CD4-positive, alpha-beta T cell treated with Interleukin-2 at 100 ng/mL for 4 hours (primary cell): ENCODE results near the gene POLR3C.
A peak's percentile ranks its signal among the peaks of the same experiment; 100 is the strongest.
"Not testable (repeated sequence)": the region's sequence is repeated elsewhere in the genome, so short reads cannot be mapped to it uniquely, and the experiment has no call there.

ENCODE experiments used
- DNase-seq: peaks from one replicate; pipeline ENCODE4 v3.0.0-alpha.2; 2020; ENCODE audit warnings: low spot score

Gene POLR3C

GRCh38 chr1:145823565-145824498 is at the start of gene POLR3C, which contains the start of gene RNF115:
Gene POLR3C, plus strand, starts transcription at chr1:145824200. Its CDS starts 1,577 bp downstream, at chr1:145825777.
Gene RNF115, minus strand, starts transcription at chr1:145824095. Its CDS starts 222 bp downstream, at chr1:145823873.
- DNase-seq: peak; percentile 91

DNA sequence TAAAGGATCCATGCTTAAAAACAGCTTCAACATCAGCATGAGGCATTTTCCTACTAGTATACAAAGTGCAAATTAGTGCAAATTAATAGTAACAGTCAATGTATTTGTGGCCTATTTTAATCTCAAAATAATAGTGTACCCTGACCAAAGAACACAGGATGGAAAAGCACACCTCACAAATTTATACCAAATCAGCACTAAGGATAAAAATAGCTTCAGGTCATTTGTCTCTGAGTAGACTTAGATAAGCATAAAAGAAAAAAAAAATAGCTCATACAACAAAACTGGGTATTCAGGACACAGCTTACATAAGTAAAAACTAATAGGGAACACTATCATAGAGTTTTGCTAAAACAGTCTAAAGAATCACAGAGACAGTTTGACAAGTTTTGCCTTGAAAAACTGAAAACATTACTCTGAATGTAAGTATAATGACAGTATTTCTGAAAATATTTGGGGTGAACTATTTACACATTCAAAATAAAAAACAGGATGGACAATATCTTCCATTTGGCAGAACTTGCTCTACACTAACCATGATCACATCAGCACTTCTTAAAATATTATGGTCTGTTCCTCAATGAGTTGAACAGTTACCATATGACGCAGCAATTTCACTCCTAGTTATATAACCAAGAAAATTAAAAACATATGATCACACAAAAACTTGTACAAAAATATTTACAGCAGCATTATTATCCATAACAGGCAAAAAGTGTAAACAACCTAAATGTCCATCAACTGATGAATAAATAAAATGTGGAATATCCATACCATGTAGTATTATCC is 46.4 kb upstream of the POLR3C start:
- DNase-seq: no peak

GRCh38 chr1:145778146-145778540 is 45.9 kb upstream of the POLR3C start:
- no peak for DNase-seq

GRCh38 chr1:145782272-145783099 is 41.5 kb upstream of the POLR3C start:
- DNase-seq: no peak

DNA sequence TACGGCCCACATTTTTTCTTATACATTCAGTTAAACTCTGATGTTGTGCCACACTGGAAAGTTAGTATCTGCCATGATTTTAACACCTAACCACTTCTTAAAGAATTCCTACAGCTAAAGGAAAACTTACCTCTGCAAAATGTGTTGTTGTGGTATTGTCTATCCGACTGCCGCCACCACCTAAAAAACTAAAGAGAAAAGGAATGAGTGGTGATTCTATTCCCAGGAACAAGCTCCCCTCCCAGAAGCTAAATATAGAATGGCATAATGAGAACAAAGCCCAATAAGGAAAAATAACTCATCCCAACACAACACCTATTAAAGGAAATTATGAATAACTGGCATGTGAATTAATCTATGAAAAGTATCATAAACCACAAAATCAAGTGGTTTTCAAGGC is 39.6 kb upstream of the POLR3C start:
- DNase-seq: no peak

DNA sequence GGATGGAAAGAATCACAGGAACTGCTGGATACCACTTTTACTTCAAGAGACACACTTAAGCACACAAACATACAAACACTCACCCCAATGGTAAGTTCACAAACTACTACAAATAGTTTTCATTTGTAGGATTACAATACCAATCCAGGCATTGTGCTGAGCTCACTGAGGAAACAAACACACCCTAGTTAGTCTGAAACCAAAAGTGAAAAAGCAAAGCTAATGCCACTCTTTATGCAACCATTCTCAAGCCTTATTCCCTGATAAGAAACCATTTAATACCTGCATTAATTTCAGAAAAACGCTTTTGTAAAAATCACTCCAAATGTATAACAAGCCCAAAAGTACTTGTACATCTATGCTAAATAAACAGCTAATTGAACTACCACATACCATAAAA is 38.5 kb upstream of the POLR3C start:
- DNase-seq: no peak

- peak; percentile 14 for DNase-seq
These were observed 37.7 kb upstream of the POLR3C start for GRCh38 chr1:145786271-145786670.

DNA sequence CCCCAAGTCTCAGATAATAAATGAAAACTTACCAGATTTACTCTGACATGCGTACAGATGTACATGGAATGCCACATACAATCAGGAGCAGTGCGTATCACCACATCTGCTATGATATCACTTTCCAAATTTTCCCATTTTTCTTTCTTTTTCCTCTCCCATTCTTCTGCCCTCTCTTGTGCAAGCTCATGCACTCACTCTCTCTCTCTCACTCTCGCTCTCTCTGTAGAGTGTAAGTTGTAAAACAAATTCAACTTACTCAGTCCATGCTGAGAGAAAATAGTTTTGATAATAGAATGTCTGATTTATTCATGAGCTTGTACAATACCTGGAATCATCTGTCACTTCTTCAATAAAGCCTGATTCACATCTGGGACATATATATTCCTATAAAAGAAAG is 35.4 kb upstream of the POLR3C start:
- no peak for DNase-seq

DNA sequence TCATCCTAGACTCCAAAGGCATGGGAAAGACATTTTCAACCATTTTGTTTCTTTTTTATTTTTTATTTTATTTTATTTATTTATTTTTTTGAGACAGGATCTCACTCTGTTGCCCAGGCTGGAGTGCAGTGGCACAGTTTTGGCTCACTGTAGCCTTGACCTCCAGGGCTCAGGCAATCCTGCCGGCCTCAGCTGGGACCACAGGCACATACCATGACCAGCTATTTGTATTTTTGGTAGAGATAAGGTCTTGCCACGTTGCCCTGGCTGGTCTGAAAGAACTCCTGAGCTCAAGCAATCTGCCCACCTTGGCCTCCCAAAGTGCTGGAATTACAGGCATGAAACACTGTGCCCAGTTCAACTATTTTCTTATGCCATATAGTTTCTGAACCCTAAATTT is 32.1 kb upstream of the POLR3C start:
- DNase-seq: not testable (repeated sequence)

GRCh38 chr1:145792484-145792883 is 31.5 kb upstream of the POLR3C start:
- DNase-seq: no peak

DNA sequence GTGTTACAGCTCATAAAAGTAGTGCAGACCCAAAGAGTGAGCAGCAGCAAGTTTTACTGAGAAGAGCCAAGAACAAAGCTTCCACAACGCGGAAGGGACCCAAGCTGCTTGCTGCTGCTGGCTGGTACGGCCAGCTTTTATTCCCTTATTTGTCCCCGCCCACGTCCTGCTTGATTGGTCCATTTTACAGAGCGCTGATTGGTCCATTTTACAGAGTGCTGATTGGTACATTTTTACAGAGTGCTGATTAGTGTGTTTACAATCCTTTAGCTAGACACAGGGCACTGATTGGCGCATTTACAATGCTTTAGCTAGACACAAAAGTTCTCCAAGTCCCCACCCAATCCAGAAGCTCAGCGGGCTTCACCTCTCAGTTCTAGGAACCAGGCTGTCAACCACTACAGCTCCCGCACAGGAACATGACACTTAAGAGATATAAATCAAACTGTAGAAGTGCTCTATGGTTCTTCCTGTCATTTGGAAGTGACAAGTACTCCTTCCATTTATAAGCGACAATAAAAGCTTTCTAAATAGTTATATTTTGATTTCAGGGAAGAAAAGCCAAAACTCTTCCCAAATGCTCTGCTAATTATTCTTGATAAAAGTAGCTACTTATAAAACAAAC is 28.6 kb upstream of the POLR3C start:
- no peak for DNase-seq

GRCh38 chr1:145796753-145797152 is 27.2 kb upstream of the POLR3C start:
- DNase-seq: no peak

DNA sequence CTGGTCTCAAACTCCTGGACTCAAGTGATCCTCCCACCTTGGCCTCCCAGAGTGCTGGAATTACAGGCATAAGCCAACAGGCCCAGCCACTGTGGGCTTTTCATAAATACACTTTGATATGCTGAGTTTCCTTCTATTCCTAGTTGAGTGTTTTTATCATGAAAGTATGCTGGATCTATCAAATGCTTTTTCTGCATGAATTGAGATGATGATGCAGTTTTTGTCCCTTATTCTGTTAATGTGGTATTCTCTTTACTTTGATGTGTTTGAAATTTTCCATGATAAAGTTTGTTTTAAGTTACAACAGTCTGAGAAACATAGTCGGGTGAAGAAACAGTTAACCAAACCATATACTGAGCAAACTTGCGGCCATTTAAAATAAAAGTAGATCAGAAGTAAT is 24.2 kb upstream of the POLR3C start:
- no peak for DNase-seq

DNA sequence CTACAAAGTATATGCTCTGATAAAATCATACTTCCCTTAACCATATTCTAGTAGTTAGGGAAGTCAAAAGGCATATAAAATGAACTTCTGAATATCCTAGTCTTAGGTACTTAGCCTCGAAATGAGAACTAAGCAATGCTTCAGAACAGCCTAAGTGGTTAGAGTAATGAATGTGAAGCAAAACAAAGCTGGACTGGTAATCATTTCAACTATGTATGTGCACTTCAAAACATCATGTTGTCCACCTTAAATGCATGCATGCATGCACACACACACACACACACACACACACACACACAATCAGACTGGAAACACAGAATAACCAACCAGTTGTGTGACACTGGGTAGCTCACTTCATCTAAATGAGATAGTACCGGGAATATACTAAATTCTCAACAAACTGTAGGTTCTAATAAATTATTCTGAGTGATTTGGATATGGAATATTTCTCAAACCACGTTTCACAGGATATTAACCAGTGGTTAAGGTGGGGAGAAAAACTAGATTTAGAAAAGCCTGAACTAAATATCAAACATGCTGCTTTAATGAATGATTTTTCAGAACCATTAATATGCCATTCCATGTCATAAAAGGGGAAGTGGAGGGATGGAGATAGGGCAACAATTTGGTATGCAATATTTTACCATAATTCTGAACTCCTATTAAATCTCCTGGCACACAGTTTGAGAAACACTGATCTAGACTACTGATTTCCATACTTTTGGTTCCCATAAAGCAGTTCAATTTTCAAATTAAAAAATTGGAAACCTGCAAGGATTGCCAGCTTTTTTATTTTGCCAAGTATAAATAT is 19.6 kb upstream of the POLR3C start:
- DNase-seq: no peak

- no peak for DNase-seq
These were observed 18.9 kb upstream of the POLR3C start for GRCh38 chr1:145805057-145805456.

GRCh38 chr1:145806408-145806807 is 17.6 kb upstream of the POLR3C start:
- no peak for DNase-seq

GRCh38 chr1:145806844-145807243 is 17.2 kb upstream of the POLR3C start:
- DNase-seq: no peak

- DNase-seq: not testable (repeated sequence)
These were observed 10.8 kb upstream of the POLR3C start for GRCh38 chr1:145812977-145813810.

DNA sequence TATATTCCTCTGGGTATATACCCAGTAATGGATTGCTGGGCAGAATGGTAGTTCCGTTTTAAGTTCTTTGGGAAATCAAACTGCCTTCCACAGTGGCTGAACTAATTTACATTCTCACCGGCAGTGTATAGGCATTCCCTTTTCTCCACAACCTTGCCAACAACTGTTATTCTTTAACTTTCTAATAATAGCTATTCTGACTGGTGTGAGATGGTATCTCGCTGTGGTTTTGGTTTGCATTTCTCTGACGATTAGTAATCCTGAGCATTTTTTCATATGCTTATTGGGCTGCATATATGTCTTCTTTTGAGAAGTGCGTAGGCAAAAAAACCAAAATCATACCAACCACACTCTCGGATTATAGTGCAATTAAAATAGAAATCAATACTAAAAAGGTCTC is 5.9 kb upstream of the POLR3C start:
- DNase-seq: not testable (repeated sequence)
